ENCODE measurements around the gene ATRN.

Gene ATRN

GRCh38 chr20:3696200-3696599 is 225.4 kb downstream of the ATRN start:
- Histone ChIP-seq H3K4me3 (ENCODE audit: low read length, poor library complexity, severe bottlenecking) (no peak overlapping the region), H3K79me2 (ENCODE audit: insufficient read depth, low read length) (no peaks in the 10 kb centered on the region), H3K9ac (ENCODE audit: low read depth, low read length, poor library complexity, severe bottlenecking) (no peak overlapping the region), H2AFZ (ENCODE audit: low read length) (no peak overlapping the region), H3K9me3 (ENCODE audit: insufficient read depth, low read depth, low read length) (no peaks in the 10 kb centered on the region), H3K27me3 (ENCODE audit: insufficient read depth, low read length, poor library complexity, severe bottlenecking) (no peaks in the 10 kb centered on the region), H3K36me3 (ENCODE audit: insufficient read depth, low read length) (no peaks in the 10 kb centered on the region), H3K4me1 (ENCODE audit: insufficient read depth, low read length, poor library complexity, severe bottlenecking) (no peaks in the 10 kb centered on the region), H3K4me2 (ENCODE audit: low read depth, low read length, poor library complexity, severe bottlenecking) (no peak overlapping the region), H4K20me1 (ENCODE audit: insufficient read depth, low read length, poor library complexity, severe bottlenecking) (no peaks in the 10 kb centered on the region), H3K9me2 (replicated peaks; ENCODE audit: low read depth, low read length) (no peaks in the 10 kb centered on the region), H3F3A (ENCODE audit: low read depth) (no peaks in the 10 kb centered on the region)
- TF ChIP-seq, protein P1, sequence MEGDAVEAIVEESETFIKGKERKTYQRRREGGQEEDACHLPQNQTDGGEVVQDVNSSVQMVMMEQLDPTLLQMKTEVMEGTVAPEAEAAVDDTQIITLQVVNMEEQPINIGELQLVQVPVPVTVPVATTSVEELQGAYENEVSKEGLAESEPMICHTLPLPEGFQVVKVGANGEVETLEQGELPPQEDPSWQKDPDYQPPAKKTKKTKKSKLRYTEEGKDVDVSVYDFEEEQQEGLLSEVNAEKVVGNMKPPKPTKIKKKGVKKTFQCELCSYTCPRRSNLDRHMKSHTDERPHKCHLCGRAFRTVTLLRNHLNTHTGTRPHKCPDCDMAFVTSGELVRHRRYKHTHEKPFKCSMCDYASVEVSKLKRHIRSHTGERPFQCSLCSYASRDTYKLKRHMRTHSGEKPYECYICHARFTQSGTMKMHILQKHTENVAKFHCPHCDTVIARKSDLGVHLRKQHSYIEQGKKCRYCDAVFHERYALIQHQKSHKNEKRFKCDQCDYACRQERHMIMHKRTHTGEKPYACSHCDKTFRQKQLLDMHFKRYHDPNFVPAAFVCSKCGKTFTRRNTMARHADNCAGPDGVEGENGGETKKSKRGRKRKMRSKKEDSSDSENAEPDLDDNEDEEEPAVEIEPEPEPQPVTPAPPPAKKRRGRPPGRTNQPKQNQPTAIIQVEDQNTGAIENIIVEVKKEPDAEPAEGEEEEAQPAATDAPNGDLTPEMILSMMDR (conservative IDR thresholded peaks at IDR 0.05; ENCODE audit: low read length) = peak; percentile 56
- no peak for TF ChIP-seq EZH2phosphoT487 (IDR thresholded peaks at IDR 0.05; ENCODE audit: borderline replicate concordance)

DNA sequence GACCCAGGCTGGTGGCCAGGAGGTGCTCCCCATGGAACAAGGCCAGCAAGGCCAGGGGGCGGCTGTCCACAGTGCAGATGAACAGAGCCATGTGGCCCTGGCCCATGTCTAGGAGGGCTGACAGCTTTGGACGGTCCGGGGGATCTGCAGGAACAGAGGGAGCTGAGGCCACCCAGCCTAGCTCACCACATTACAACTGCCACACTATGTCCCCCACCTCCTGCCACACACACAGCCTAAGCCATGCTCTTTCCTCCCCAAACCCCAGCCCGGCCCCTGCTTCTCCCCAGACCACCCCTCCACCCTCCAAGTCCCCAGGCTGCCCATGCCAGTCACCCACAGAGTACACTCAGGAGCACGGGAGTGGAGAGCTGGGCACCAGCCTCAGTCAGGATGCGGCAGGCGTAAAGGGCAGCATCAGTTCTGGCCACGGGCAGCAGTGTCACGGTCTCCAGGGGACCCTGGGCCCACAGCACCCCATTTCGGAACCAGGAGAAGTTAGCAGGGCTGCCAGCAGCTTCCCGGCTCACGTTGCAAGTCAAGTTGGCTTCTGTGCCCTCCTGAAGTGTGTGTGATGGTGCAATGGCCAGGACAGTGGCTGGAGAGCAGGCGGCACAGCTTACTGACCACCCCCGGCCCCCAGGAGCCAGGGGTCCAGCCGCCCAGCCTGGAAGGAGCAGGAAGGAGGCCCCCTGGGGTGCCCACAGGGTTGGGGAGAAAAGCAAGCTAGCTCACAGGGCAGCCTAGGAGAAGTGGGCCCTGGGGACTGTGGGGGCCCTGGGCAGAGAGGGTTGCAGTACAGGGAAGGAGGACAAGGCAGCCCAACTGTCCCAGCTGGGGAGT is 226.1 kb downstream of the ATRN start:
- Histone ChIP-seq H3K36me3 (ENCODE audit: insufficient read depth, low read length) (no peaks in the 10 kb centered on the region), H3K4me1 (ENCODE audit: insufficient read depth, low read length, poor library complexity, severe bottlenecking) (no peaks in the 10 kb centered on the region), H3K79me2 (ENCODE audit: insufficient read depth, low read length) (no peaks in the 10 kb centered on the region), H3K27me3 (ENCODE audit: insufficient read depth, low read length, poor library complexity, severe bottlenecking) (no peaks in the 10 kb centered on the region), H3F3A (ENCODE audit: low read depth) (no peaks in the 10 kb centered on the region), H3K9ac (ENCODE audit: low read depth, low read length, poor library complexity, severe bottlenecking) (no peak overlapping the region), H3K4me3 (ENCODE audit: low read length, poor library complexity, severe bottlenecking) (no peak overlapping the region), H3K9me3 (ENCODE audit: insufficient read depth, low read depth, low read length) (no peaks in the 10 kb centered on the region), H2AFZ (ENCODE audit: low read length) (no peak overlapping the region), H3K9me2 (replicated peaks; ENCODE audit: low read depth, low read length) (no peaks in the 10 kb centered on the region), H3K4me2 (ENCODE audit: low read depth, low read length, poor library complexity, severe bottlenecking) (no peak overlapping the region), H4K20me1 (ENCODE audit: insufficient read depth, low read length, poor library complexity, severe bottlenecking) (no peaks in the 10 kb centered on the region)
- TF ChIP-seq EZH2phosphoT487 (IDR thresholded peaks at IDR 0.05; ENCODE audit: borderline replicate concordance) = no peak
- TF ChIP-seq, protein P1 (conservative IDR thresholded peaks at IDR 0.05; ENCODE audit: low read length) = no peak

GRCh38 chr20:3697588-3698305 is 226.9 kb downstream of the ATRN start:
- Histone ChIP-seq H3K4me2 (ENCODE audit: low read depth, low read length, poor library complexity, severe bottlenecking) (no peak overlapping the region), H3F3A (ENCODE audit: low read depth) (no peaks in the 10 kb centered on the region), H3K4me1 (ENCODE audit: insufficient read depth, low read length, poor library complexity, severe bottlenecking) (no peaks in the 10 kb centered on the region), H2AFZ (ENCODE audit: low read length) (no peak overlapping the region), H3K9ac (ENCODE audit: low read depth, low read length, poor library complexity, severe bottlenecking) (no peak overlapping the region), H3K9me2 (replicated peaks; ENCODE audit: low read depth, low read length) (no peaks in the 10 kb centered on the region), H3K4me3 (ENCODE audit: low read length, poor library complexity, severe bottlenecking) (no peak overlapping the region), H3K27me3 (ENCODE audit: insufficient read depth, low read length, poor library complexity, severe bottlenecking) (no peaks in the 10 kb centered on the region), H3K36me3 (ENCODE audit: insufficient read depth, low read length) (no peaks in the 10 kb centered on the region), H4K20me1 (ENCODE audit: insufficient read depth, low read length, poor library complexity, severe bottlenecking) (no peaks in the 10 kb centered on the region), H3K79me2 (ENCODE audit: insufficient read depth, low read length) (no peaks in the 10 kb centered on the region), H3K9me3 (ENCODE audit: insufficient read depth, low read depth, low read length) (no peaks in the 10 kb centered on the region)
- TF ChIP-seq, protein P1 (conservative IDR thresholded peaks at IDR 0.05; ENCODE audit: low read length) = no peak
- TF ChIP-seq EZH2phosphoT487 (IDR thresholded peaks at IDR 0.05; ENCODE audit: borderline replicate concordance) = no peak

All from Loucy (cell line).